GM12865 (cell line): ENCODE results near the gene SLC35F4.

Experiments used
- DNase-seq: peaks from one replicate; pipeline ENCODE4 v3.0.0; 2010; ENCODE audit warnings: low read depth
- H3K4me3 ChIP-seq: 2 replicates; pipeline ENCODE4 v1.5.1; 2011; ENCODE audit warnings: mild to moderate bottlenecking, low read depth, low read length, control low read depth
- CTCF ChIP-seq: IDR thresholded peaks from 2 replicates; pipeline ENCODE4 v1.5.1; 2011; ENCODE audit warnings: low read length, control low read depth, low read depth, inconsistent platforms; ENCODE audit not compliant: insufficient read depth; ENCODE audit errors: missing control alignments

The SLC35F4 gene

GRCh38 chr14:57845316-57845715, 20.6 kb downstream of the SLC35F4 start:
- no peak for TF ChIP-seq CTCF
- DNase-seq, result no peak
- no peak overlapping the region for H3K4me3 ChIP-seq

DNA sequence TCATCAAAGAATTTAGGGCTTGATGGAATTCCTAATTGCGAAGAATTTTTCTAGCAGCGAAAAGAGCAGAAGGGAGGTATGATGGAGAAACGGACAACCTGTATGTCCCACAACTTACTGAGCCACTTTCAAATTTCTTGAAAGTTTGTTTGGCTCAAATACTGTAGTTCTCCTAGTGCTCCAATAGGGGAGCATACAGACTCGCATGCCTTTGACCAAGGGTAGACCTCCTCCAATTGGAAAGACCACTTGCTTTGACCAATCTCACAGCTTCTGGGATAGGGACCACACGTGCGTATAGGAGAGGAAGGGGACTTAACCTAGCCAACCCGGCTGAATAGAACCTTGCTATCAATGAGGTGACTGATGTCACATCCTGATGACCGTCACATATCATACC, 28.6 kb downstream of the SLC35F4 start:
- TF ChIP-seq CTCF, result no peak
- no peak for DNase-seq
- H3K4me3 ChIP-seq, result no peak overlapping the region

GRCh38 chr14:57835766-57836165, 30.1 kb downstream of the SLC35F4 start:
- no peak overlapping the region for H3K4me3 ChIP-seq
- no peak for TF ChIP-seq CTCF
- no peak for DNase-seq

DNA sequence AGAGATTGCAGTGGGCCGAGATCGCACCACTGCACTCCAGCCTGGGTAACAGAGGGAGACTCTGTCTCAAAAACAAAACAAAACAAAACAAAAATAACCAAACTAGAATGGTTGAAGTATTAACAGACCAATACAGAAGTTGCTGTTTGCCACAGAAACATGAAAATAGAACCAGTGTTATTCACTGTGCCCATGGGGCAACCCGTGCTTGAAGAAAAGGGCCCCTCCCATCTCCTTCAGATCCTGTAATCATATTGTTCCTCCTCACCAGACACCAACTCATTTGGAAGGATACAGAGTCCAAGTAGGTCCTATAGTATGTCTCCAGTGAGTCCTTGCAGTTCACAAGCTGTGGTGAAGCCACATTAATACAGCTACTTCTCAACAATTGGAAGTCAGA, 30.9 kb downstream of the SLC35F4 start:
- no peak overlapping the region for H3K4me3 ChIP-seq
- TF ChIP-seq CTCF, result no peak
- no peak for DNase-seq

DNA sequence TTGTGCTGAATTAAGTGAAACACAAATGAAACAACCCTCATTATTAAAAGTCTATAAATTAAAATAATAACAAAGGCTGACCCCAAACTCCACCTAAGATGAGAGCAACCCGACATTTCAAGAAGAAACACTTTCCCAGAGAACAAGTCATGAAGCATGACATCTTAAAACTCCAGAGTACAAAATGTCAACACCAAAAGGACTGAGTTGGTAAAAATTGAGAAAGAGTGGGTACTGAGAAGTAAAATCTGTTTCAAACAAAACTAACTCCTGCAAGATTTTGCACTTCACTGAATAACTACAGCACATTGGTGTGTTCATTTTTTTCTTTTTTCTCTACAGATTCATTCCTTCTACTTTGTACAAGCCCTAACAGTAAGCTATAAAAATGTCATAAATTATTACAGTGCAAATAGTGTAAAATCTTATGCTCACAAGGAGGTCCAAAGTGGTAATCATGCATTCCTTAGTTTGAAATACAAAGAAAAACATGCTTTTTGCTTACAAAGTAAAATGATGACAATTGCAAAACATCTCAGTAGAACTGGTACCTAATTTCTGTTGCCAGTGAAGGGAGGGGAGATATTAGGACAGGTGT, 31.8 kb downstream of the SLC35F4 start:
- H3K4me3 ChIP-seq, result no peak overlapping the region
- no peak for DNase-seq
- TF ChIP-seq CTCF, result no peak

- H3K4me3 ChIP-seq, result no peak overlapping the region
- no peak for DNase-seq
- TF ChIP-seq CTCF, result no peak
These were observed 32.6 kb downstream of the SLC35F4 start for GRCh38 chr14:57833323-57833722.

GRCh38 chr14:57831981-57832380, 33.9 kb downstream of the SLC35F4 start:
- peak; percentile 27 for DNase-seq
- no peak overlapping the region for H3K4me3 ChIP-seq
- no peak for TF ChIP-seq CTCF
